GM21619 (cell line): ENCODE results near the gene AP4M1.

Experiments used
- ATAC-seq: cut with Tn5 transposase; IDR thresholded peaks from one replicate; pipeline ENCODE4 v1.9.1; 2021; ENCODE audit not compliant: unreplicated experiment

Gene AP4M1

GRCh38 chr7:100157334-100158228 lies 56.1 kb downstream of the AP4M1 start:
- ATAC-seq = no peak
